Measurements from ENCODE around the gene C1orf216. TPM values are rescaled to one million over a fixed set of nuclear protein-coding genes. Genes with fewer than 3 reads are reported as not detected.

C1orf216 gene
- total RNA-seq, 1 donor from 2014 or later: 6.0 TPM

GRCh38 chr1:35748326-35748725 lies 29.6 kb upstream of the C1orf216 start:
- no peak overlapping the region for H3K4me3 ChIP-seq (ENCODE audit: low read depth, low read length)
- no peak for TF ChIP-seq CTCF (conservative IDR thresholded peaks at IDR 0.05; ENCODE audit: low read depth, low read length)
- DNase-seq (ENCODE audit: low read depth): no peak

- H3K4me3 ChIP-seq (ENCODE audit: low read depth, low read length): no peak overlapping the region
- no peak for TF ChIP-seq CTCF (conservative IDR thresholded peaks at IDR 0.05; ENCODE audit: low read depth, low read length)
Measured at GRCh38 chr1:35745124-35745730, 26.5 kb upstream of the C1orf216 start.

GRCh38 chr1:35737120-35737519 lies 18.4 kb upstream of the C1orf216 start:
- no peak for TF ChIP-seq CTCF (conservative IDR thresholded peaks at IDR 0.05; ENCODE audit: low read depth, low read length)
- H3K4me3 ChIP-seq (ENCODE audit: low read depth, low read length): no peak overlapping the region
- DNase-seq (ENCODE audit: low read depth): no peak

More at GRCh38 chr1:35745124-35745730, 26.5 kb upstream of the C1orf216 start:
- no peak for DNase-seq (ENCODE audit: low read depth)

GRCh38 chr1:35727434-35728040 lies 8.9 kb upstream of the C1orf216 start:
- TF ChIP-seq CTCF (conservative IDR thresholded peaks at IDR 0.05; ENCODE audit: low read depth, low read length): no peak
- no peak for DNase-seq (ENCODE audit: low read depth)

GRCh38 chr1:35726450-35727433 lies 8.1 kb upstream of the C1orf216 start:
- H3K4me3 ChIP-seq (ENCODE audit: low read depth, low read length): no peak overlapping the region
- peak; percentile 93 for TF ChIP-seq CTCF (conservative IDR thresholded peaks at IDR 0.05; ENCODE audit: low read depth, low read length)
- DNase-seq (ENCODE audit: low read depth): no peak

More at GRCh38 chr1:35727434-35728040, 8.9 kb upstream of the C1orf216 start:
- no peak overlapping the region for H3K4me3 ChIP-seq (ENCODE audit: low read depth, low read length)

GRCh38 chr1:35725596-35725995 lies 6.9 kb upstream of the C1orf216 start:
- DNase-seq (ENCODE audit: low read depth): no peak
- no peak overlapping the region for H3K4me3 ChIP-seq (ENCODE audit: low read depth, low read length)
- no peak for TF ChIP-seq CTCF (conservative IDR thresholded peaks at IDR 0.05; ENCODE audit: low read depth, low read length)
